NB4 (cell line): ENCODE data around the gene DPF3.

ENCODE experiments used
- CTCF ChIP-seq: IDR thresholded peaks from one replicate; pipeline ENCODE4 v1.5.1; 2012; ENCODE audit warnings: low read depth, low read length
- MAX ChIP-seq: IDR thresholded peaks from 2 replicates; pipeline ENCODE4 v1.6.1; 2011; ENCODE audit warnings: low read depth, low read length

GRCh38 chr14:72610096-72610830 is 283.6 kb downstream of the DPF3 start:
- TF ChIP-seq CTCF (no peak), MAX (no peak)
